Measurements from ENCODE around the gene MAPK12. TPM values are rescaled to one million over a fixed set of nuclear protein-coding genes. Genes with fewer than 3 reads are reported as not detected.

The MAPK12 gene
- total and polyA plus RNA-seq, 10 of the 15 experiments (the other 5 are each of a cell fraction or from before 2014, with no cell fraction given) = 1.1 to 38.9 (median 16.3) TPM

GRCh38 chr22:50252082-50253045, 9.1 kb downstream of the MAPK12 start:
- Histone ChIP-seq H3K36me3 (ENCODE audit: control insufficient read depth in 2 of 2, insufficient read depth in 2 of 2, low read length in 1 of 2) (peaks cover 0 to 5% of the 10 kb centered on the region in 2 experiments; a peak in 2 of 4 replicates), H3K27me3 (replicated peaks in 1 of 2; ENCODE audit: control insufficient read depth in 2 of 2, insufficient read depth in 2 of 2, low read length in 1 of 2) (no peaks in the 10 kb centered on the region), H4K20me1 (ENCODE audit: control insufficient read depth, insufficient read depth) (no peaks in the 10 kb centered on the region), H3K4me3 (no peak overlapping the region), H3K4me1 (ENCODE audit: control insufficient read depth, insufficient read depth, low read length) (peaks cover 22% of the 10 kb centered on the region), H3K4me2 (ENCODE audit: control insufficient read depth, insufficient read depth) (peak overlapping the region; percentile 98; the same call in 1 of the 2 replicates), H2AFZ (ENCODE audit: control insufficient read depth, low read depth, low read length) (no peak overlapping the region), H3K27ac (ENCODE audit: control insufficient read depth, insufficient read depth) (no peak overlapping the region), H3K9me3 (replicated peaks; ENCODE audit: control insufficient read depth, insufficient read depth, low read length) (no peaks in the 10 kb centered on the region), H3K9ac (ENCODE audit: control insufficient read depth, insufficient read depth, low read length) (no peak overlapping the region), H3K79me2 (ENCODE audit: control insufficient read depth, insufficient read depth, low read length) (peaks cover 9% of the 10 kb centered on the region)
- DNase-seq (ENCODE audit: low read depth, low spot score) (no peak), FAIRE-seq (no peak), ATAC-seq (peak; percentile 78)
- in situ Hi-C loops (cut with MboI) (loop anchor here (10.0 kb wide), 2 partner anchors 242 to 362 kb away; no protein-coding TSS in a partner anchor), intact Hi-C loops (cut with micrococcal nuclease; ENCODE audit: unreplicated experiment) (loop anchor here (1.0 to 5.0 kb wide), 3 partner anchors 90 to 440 kb away; no protein-coding TSS in a partner anchor)
- TF ChIP-seq BHLHE40 (IDR thresholded peaks at IDR 0.05; ENCODE audit: borderline replicate concordance in 1 of 2, low read depth in 2 of 2, low read length in 1 of 2) = 0 out of 4 replicates have a peak, but pooled peaks of 1 of the 2 experiments have one; percentile 21
- no peak for TF ChIP-seq YBX1 (IDR thresholded peaks at IDR 0.05)
- TF ChIP-seq FOXK2 (IDR thresholded peaks at IDR 0.05) = peak; percentile 56
- TF ChIP-seq YY1 (IDR thresholded peaks at IDR 0.05; ENCODE audit: low read depth, low read length) = peak; percentile 30; the same call in 1 of the 2 replicates
- TF ChIP-seq SMC3 (IDR thresholded peaks at IDR 0.05; ENCODE audit: borderline replicate concordance, low read length) = peak; percentile 68
- peak; percentile 73 for TF ChIP-seq RAD21 (IDR thresholded peaks at IDR 0.05; ENCODE audit: insufficient read depth, low read depth, low read length)
- peak; percentile 70 to 82 (median 77) for TF ChIP-seq CTCF (IDR thresholded peaks at IDR 0.05 in 2 of 3, conservative IDR thresholded peaks at IDR 0.05 in 1 of 3; ENCODE audit: control insufficient read depth in 2 of 3, extremely low read depth in 1 of 3, insufficient read depth in 1 of 3, low read depth in 3 of 3, low read length in 3 of 3)
- TF ChIP-seq SMAD1 (IDR thresholded peaks at IDR 0.05; ENCODE audit: low read depth, partially characterized antibody) = no peak
- no peak for TF ChIP-seq FOS (IDR thresholded peaks at IDR 0.05; ENCODE audit: borderline replicate concordance, extremely low read depth, insufficient read length)
- TF ChIP-seq ASH2L (IDR thresholded peaks at IDR 0.05; ENCODE audit: borderline replicate concordance, low read depth) = no peak
- TF ChIP-seq BACH1 (IDR thresholded peaks at IDR 0.05; ENCODE audit: borderline replicate concordance) = no peak
- CTCF ChIA-PET = interaction anchor here (0.6 to 3.0 kb wide), 14 partner anchors 9 to 369 kb away, joined by 3 to 20 read pairs (median 4); partner anchors contain the start of gene MAPK12
- SMC1A ChIA-PET (ENCODE audit: uncharacterized antibody, unreplicated experiment) = interaction anchor here (1.0 to 1.9 kb wide), 6 partner anchors 11 to 106 kb away, joined by 3 to 5 read pairs (median 3); no protein-coding TSS in a partner anchor
- RAD21 ChIA-PET (ENCODE audit: unreplicated experiment) = interaction anchor here (0.6 to 3.3 kb wide), 9 partner anchors 9 to 256 kb away, joined by 3 to 26 read pairs (median 3); partner anchors contain the start of genes LMF2, MAPK12 and NCAPH2
- WGBS (ENCODE audit: insufficient coverage, insufficient replicate concordance, low lambda C conversion rate, missing lambda C conversion rate) = 39% methylated on average over 24 of the region's 25 CpGs
- no TSS peak for BruUV-seq (replicated peaks)
- POLR2A ChIA-PET = interaction anchor here (0.6 to 2.7 kb wide), 4 partner anchors 9 to 369 kb away, joined by 3 to 15 read pairs (median 5); partner anchors contain the start of gene MAPK12
